GM12872 (cell line): ENCODE data around the gene WIPI1.

ENCODE experiments used
- CTCF ChIP-seq: IDR thresholded peaks from 3 replicates; pipeline ENCODE4 v1.5.1; 2011; ENCODE audit warnings: low read depth, mild to moderate bottlenecking, low read length, moderate library complexity; ENCODE audit not compliant: insufficient read depth

The WIPI1 gene

GRCh38 chr17:68428498-68429172 is 28.7 kb downstream of the WIPI1 start:
- TF ChIP-seq CTCF: no peak

- TF ChIP-seq CTCF: no peak
These were observed 29.7 kb downstream of the WIPI1 start for GRCh38 chr17:68427575-68427974.

GRCh38 chr17:68425979-68426378 is 31.3 kb downstream of the WIPI1 start:
- TF ChIP-seq CTCF: no peak

- TF ChIP-seq CTCF: no peak
These were observed 32.4 kb downstream of the WIPI1 start for GRCh38 chr17:68424861-68425260.

- no peak for TF ChIP-seq CTCF
These were observed 33.1 kb downstream of the WIPI1 start for GRCh38 chr17:68424203-68424602.

- TF ChIP-seq CTCF: no peak
These were observed 34.0 kb downstream of the WIPI1 start for GRCh38 chr17:68423251-68423650.

GRCh38 chr17:68422821-68423220 is 34.5 kb downstream of the WIPI1 start:
- no peak for TF ChIP-seq CTCF

GRCh38 chr17:68421486-68421885 is 35.8 kb downstream of the WIPI1 start:
- TF ChIP-seq CTCF: no peak
